Esophagus mucosa (tissue), 1 donor: ENCODE measurements around the gene MAP3K2. TPM values are rescaled to one million over a fixed set of nuclear protein-coding genes. Genes with fewer than 3 reads are reported as not detected.
"Not testable (repeated sequence)": the region's sequence is repeated elsewhere in the genome, so short reads cannot be mapped to it uniquely, and the experiment has no call there.

Experiments used
- ATAC-seq: fragments of 200-7000 bp; cut with Tn5 transposase; one replicate; pipeline ENCODE4 v1.9.1; 2020
- total RNA-seq: library from RNA; stranded (reverse); gene quantifications from one replicate; pipeline ENCODE4 v1.2.4, GENCODE V29; 2023
- donor health status: DM: yes; HTN: yes; CAD: no.

MAP3K2 gene
- total RNA-seq, 1 donor from 2014 or later = 30.0 TPM

- no peak for ATAC-seq
These were observed 7.9 kb downstream of the MAP3K2 start for GRCh38 chr2:127379712-127380355.

- ATAC-seq = no peak
These were observed 9.1 kb downstream of the MAP3K2 start for GRCh38 chr2:127378720-127379119.

- no peak for ATAC-seq
These were observed 10.5 kb downstream of the MAP3K2 start for GRCh38 chr2:127377262-127377661.

GRCh38 chr2:127376257-127376656 lies 11.5 kb downstream of the MAP3K2 start:
- no peak for ATAC-seq

GRCh38 chr2:127373362-127374083 lies 14.3 kb downstream of the MAP3K2 start:
- ATAC-seq = no peak

GRCh38 chr2:127371037-127371436 lies 16.7 kb downstream of the MAP3K2 start:
- no peak for ATAC-seq

- ATAC-seq = no peak
These were observed 17.8 kb downstream of the MAP3K2 start for GRCh38 chr2:127370010-127370409.

GRCh38 chr2:127365211-127365643 lies 22.5 kb downstream of the MAP3K2 start:
- ATAC-seq = no peak

- ATAC-seq = no peak
These were observed 24.8 kb downstream of the MAP3K2 start for GRCh38 chr2:127362971-127363370.

- ATAC-seq = no peak
These were observed 25.6 kb downstream of the MAP3K2 start for GRCh38 chr2:127361929-127362885.

GRCh38 chr2:127360242-127360641 lies 27.5 kb downstream of the MAP3K2 start:
- ATAC-seq = no peak

- no peak for ATAC-seq
These were observed 28.3 kb downstream of the MAP3K2 start for GRCh38 chr2:127359520-127359919.

GRCh38 chr2:127358971-127359370 lies 28.8 kb downstream of the MAP3K2 start:
- ATAC-seq = no peak

- ATAC-seq = no peak
These were observed 29.7 kb downstream of the MAP3K2 start for GRCh38 chr2:127358044-127358443.

GRCh38 chr2:127357591-127357990 lies 30.2 kb downstream of the MAP3K2 start:
- ATAC-seq = no peak

- no peak for ATAC-seq
These were observed 31.2 kb downstream of the MAP3K2 start for GRCh38 chr2:127356531-127356930.

- no peak for ATAC-seq
These were observed 32.3 kb downstream of the MAP3K2 start for GRCh38 chr2:127355407-127356008.

GRCh38 chr2:127353873-127354676 lies 33.7 kb downstream of the MAP3K2 start:
- not testable (repeated sequence) for ATAC-seq

GRCh38 chr2:127353223-127353622 lies 34.6 kb downstream of the MAP3K2 start:
- not testable (repeated sequence) for ATAC-seq

- no peak for ATAC-seq
These were observed 36.2 kb downstream of the MAP3K2 start for GRCh38 chr2:127351603-127352002.

GRCh38 chr2:127348426-127349000 lies 39.3 kb downstream of the MAP3K2 start:
- no peak for ATAC-seq
